Fibroblast of skin of back (primary cell): Measurements from ENCODE around the gene CDS2.

Experiments
- DNase-seq: peaks from one replicate; pipeline ENCODE4 v3.0.0-alpha.2; 2013

The CDS2 gene

GRCh38 chr20:5212907-5213487, 86.2 kb downstream of the CDS2 start:
- DNase-seq = no peak

GRCh38 chr20:5214826-5215225, 88.0 kb downstream of the CDS2 start:
- no peak for DNase-seq

GRCh38 chr20:5215672-5216304, 89.0 kb downstream of the CDS2 start:
- DNase-seq = peak; percentile 67

GRCh38 chr20:5216663-5217062, 89.9 kb downstream of the CDS2 start:
- no peak for DNase-seq

- no peak for DNase-seq
These were observed 90.8 kb downstream of the CDS2 start for GRCh38 chr20:5217616-5218015.

GRCh38 chr20:5220321-5221060, 93.7 kb downstream of the CDS2 start:
- DNase-seq = peak; percentile 11

- no peak for DNase-seq
These were observed 94.2 kb downstream of the CDS2 start for GRCh38 chr20:5221061-5221430.

GRCh38 chr20:5222919-5223634, 96.3 kb downstream of the CDS2 start:
- peak; percentile 63 for DNase-seq

- no peak for DNase-seq
These were observed 103.7 kb downstream of the CDS2 start for GRCh38 chr20:5230544-5230943.

- DNase-seq = no peak
These were observed 107.3 kb downstream of the CDS2 start for GRCh38 chr20:5234158-5234557.

- no peak for DNase-seq
These were observed 108.2 kb downstream of the CDS2 start for GRCh38 chr20:5234978-5235377.
